GM19238 (cell line): ENCODE measurements around the gene EVA1C.
"Not testable (repeated sequence)": the region's sequence is repeated elsewhere in the genome, so short reads cannot be mapped to it uniquely, and the experiment has no call there.

Source experiments
- DNase-seq: peaks from one replicate; pipeline ENCODE4 v3.0.0; 2011; ENCODE audit warnings: low spot score; ENCODE audit not compliant: insufficient read length

The EVA1C gene

DNA sequence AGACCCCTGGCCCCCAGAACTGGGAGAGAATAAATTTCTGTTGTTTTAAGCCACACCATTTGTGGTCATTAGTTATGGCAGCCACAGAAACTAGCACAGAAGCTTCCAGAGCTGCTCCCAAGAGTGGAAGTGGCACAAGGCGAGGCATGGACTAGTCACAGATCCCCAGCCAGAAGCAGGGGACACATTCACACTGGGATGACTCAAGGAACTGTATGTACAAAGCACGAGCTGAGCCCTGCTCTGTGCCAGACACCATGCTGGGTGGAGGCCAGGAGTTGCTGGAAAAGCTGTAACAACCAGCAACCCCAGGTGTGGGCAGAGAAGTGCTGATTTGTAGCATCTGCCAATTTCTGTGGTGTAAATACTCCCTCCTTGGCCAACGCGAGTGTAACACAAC is 117.2 kb downstream of the EVA1C start:
- DNase-seq, result no peak

DNA sequence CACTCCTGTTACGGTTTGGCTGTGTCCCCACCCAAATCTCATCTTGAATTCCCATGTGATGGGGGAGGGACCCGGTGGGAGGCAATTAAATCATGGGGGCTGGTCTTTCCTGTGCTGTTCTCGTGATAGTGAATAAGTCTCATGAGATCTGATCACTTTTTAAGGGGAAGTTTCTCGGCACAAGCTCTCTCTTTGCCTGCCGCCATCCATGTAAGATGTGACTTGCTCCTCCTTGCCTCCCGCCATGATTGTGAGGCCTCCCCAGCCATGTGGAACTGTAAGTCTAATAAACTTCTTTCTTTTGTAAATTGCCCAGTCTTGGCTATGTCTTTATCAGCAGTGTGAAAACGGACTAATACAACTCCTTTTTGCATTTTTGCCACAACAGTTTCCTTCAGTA is 118.3 kb downstream of the EVA1C start:
- DNase-seq, result not testable (repeated sequence)

DNA sequence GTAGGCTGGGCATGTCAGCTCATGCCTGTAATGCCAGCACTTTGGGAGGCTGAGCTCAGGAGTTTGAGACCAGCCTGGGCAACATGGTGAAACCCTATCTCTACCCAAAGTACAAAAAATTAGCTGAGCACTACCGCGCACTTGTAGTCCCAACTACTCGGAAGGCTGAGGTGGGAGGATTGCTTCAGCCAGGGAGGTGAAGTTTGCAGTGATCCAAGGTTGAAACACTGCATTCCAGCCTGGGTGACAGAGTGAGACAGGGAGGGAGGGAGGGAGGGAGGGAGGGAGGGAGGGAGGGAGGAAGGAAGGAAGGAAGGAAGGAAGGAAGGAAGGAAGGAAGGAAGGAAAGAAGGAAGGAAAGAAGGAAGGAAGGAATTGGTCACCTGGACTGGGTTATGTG is 119.1 kb downstream of the EVA1C start:
- DNase-seq, result not testable (repeated sequence)

DNA sequence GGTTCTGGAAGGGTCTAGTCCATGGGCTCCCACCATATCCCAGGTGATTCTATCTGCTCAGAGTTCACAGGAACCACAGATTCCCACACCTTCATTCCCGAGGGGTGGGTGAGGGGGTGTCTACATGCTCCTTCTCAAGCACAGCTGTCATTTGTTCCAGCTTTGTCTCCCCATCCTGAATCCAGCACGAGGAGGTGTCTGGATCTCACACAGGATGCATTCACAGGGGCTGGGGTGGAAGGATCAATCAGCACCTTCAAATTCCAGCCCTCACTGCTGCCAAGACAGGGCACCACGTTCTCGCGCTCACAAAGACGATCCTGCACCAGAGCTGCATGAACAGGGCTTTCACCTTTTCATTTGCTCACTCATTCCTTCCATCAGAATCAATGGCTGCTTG is 120.1 kb downstream of the EVA1C start:
- no peak for DNase-seq

DNA sequence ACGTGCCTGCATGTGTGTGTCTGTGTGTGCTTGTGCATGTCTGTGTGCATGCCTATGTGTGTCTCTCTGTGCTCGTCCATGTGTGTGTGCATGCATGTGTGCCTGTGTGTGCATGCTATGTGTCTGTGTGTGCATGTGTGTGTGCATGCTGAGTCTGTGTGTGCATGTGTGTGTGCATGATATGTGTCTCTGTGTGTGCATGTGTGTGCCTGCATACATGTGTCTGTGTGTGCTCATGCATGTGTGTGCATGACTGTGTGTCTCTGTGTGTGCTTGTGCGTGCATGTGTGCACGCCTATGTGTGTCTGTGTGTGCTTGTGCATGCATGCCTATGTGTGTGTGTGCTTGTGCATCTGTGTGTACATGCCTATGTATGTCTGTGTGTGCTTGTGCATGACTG is 120.5 kb downstream of the EVA1C start:
- DNase-seq, result no peak

DNA sequence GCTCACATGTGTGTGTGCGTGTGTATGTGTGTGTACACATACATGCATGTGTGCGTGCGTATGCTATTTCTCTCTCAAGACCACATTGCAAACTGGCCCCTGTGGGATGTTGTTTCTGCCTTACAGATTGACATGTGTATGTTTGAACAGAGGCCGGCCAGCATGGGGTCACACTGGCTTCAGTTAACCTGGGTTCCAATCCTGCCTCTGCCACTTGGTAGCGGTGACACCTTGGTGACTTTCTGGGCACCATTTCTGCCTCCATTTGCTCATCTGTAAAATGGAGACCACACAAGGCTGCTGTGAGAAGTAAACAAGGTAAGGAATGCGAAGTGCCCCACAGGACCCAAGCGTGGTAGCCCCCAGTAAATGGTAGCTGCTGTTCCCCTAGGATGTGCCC is 121.1 kb downstream of the EVA1C start:
- no peak for DNase-seq

DNA sequence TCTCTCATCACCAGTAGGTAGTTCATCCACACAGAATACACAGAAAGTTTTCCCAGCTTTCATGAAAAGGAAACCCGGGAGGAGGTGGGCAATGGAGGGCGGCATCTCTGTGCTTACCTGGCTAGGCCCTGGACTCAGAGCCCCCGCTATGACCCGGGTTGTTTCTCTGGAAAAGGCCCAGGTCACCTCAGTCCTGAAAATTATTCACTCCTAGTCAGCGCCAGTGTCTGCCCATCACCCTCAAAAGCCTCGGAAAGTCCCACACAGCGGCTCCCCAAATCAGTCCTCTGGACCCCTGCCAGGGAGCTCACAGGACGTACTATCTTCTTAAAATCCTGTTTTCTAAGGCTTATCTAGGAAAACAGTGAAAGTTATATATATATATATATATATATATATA is 121.6 kb downstream of the EVA1C start:
- DNase-seq, result no peak

DNA sequence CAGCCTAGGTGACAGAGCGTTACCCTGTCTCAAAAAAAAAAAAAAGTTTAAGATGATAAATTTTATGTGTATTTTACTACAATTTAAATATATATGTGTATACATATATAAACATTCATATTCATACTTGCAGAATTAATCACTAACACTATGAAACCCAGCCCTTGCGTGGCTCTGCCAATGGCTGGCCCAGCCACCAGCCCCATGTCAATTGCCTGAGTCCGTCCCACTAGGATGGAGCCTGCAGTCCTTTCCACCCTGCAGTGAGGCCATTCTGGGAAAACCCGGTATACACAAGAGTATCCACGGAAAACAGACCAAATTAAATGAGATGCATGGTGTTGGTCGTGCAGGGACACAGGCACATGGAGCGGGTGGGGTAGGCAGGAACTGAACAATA is 123.1 kb downstream of the EVA1C start:
- DNase-seq, result no peak

DNA sequence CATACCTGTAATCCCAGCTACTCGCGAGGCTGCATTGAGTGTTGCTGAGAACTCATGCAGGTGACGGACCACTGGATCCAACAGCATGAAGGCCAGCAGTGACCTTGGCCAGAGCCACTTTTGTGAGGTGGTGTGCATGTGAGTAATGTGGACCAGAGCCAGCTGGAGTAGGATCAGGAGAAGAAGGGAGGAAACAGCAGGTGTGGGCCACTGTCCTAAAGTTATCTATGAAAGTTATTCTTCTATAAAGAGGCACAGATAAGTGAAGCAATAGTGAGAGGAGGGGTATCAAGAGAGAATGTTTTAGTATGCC is 125.0 kb downstream of the EVA1C start:
- DNase-seq, result no peak

DNA sequence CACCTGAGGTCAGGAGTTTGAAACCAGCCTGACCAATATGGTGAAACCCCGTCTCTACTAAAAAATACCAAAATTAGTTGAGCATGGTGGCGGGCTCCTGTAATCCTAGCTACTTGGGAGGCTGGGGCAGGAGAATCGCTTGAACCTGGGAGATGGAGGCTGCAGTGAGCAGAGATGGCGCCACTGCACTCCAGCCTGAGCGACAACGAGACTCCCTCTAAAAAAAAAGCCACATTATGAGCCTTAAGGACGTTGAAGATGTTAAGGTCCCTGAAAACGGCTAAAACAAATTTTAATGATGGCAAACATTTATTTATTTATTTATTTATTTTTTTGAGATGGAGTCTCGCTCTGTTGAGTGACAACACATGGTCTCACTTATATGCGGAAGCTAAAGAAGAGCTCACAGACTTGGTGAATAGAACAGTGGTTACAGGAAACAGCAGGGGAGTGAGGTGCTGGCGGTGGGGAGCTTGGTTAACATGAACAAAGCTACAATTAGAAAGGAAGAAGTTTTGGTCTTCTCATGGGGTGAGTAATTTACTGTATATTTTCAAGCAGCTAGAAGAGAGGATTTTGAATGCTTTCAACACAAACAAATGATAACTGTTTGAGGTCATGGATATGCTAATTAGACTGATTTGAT is 125.8 kb downstream of the EVA1C start:
- no peak for DNase-seq

DNA sequence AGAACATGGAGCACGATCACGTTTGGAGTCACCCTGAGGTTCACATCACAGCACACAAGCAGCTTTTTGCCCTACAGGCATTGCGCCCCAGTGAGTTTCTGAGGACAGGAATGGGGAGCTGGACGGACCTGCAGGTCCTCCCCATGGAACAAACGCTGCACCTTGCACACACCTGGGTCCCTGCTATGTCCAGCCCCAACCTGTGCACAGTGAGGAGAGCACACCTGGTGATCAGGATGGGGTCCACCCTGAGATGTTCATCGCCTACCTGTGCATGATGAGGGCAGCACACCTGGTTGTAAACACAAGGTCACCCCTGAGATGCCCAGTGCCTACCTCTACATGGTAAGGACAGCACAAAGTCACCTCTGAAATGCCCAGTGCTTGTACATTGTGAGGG is 126.9 kb downstream of the EVA1C start:
- no peak for DNase-seq

DNA sequence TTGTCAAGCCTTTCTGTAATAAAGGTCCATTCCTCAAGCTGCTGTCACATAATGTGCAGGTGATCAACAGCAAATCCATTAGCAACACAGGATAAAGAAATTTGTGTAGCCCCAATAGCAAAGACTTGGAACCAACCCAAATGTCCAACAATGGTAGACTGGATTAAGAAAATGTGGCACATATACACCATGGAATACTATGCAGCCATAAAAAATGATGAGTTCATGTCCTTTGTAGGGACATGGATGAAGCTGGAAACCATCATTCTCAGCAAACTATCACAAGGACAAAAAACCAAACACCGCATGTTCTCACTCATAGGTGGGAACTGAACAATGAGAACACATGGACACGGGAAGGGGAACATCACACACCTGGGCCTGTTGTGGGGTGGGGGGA is 130.6 kb downstream of the EVA1C start:
- DNase-seq, result not testable (repeated sequence)

DNA sequence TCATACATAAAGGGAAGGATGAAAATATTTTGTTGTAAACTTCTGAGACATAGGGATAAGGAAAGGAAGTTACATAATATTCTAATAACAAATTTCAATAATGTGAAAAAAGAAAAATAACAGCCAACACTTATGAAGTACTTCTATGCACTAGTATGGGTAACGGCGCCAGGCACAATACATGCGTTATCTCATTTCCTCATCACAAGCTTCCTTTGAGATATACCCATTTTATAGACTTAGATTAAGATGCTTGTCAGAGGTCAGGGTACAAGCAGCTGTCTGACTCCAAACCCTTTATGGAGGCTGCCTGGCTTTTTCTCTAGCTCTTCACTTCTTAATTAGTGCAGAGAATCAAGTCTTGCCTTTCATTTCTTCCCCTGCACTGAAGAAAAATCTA is 131.5 kb downstream of the EVA1C start:
- DNase-seq, result no peak

DNA sequence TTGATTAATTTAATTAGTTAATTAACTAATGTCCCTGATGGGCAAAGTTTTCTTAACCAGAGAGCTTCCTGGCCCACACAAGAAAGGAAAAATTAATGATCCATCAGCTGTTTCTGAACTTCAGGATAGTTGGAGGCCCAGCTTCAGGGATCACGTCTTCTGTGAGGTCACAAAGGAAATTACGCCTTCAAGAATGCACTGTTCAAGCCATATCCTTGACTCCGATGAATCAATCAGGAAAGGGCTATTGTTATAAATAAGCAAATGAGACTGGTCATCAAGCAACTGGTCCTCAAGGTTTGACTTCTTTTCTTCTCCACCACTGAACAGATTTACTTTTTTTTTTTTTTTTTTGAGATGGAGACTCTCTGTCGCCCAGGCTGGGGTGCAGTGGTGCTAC is 132.2 kb downstream of the EVA1C start:
- no peak for DNase-seq

DNA sequence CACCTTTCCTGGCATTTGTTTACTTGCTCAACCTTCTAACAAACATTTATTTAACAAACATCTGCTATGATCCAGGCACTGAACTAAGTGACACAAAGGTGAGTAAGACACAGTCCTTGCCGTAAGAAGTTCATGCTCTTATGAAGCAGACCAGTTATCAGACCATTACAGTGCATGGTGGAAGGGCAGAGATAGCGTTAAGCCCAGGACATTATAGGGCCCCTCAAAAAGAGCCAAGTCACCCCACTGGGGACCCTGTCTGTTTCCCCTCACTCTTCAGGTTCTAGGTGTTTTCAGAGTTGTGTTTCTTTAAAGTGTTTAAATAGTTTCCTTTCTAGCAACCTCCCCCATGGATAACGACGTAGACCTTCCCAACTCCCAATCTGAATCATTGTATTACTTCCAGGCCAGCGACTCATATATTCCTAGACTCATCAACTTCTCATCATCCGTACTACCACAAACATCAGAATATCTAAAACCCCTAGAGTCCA is 133.5 kb downstream of the EVA1C start:
- no peak for DNase-seq

DNA sequence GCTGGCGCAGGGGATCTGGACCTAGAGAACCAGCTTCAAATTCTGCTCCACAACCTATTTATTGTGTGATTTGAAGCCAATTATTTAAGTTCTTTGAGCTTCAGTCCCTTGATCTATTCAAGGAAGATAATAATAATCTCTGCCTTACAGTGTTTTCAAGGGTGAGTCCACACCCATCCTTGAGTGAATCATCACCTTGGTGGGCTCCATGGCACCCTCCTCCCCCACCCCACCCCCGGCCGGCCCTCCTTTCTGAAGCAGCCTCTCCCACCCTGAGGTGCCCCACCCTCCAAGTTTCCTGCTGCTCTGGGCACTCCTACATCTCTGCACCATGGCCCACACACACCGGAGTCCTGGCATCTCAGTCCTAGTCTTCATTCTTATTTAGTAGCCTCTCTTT is 134.5 kb downstream of the EVA1C start:
- DNase-seq, result no peak

DNA sequence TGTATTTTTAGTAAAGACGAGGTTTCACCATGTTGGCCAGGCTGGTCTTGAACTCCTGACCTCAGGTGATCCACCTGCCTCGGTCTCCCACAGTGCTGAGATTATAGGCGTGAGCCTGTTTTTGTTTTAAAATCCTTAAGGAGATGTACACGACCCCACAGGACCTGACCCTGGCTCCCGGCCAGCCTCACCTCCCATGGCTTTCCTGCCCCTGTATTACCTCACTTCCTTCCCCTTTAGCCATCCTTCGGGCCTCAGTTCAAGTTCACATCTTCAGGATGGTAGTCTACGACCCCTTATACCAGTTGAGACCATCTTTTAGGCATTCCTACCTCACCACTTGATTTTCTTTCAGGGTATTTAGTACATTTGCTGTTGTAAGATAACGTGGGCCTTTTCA is 136.5 kb downstream of the EVA1C start:
- no peak for DNase-seq

DNA sequence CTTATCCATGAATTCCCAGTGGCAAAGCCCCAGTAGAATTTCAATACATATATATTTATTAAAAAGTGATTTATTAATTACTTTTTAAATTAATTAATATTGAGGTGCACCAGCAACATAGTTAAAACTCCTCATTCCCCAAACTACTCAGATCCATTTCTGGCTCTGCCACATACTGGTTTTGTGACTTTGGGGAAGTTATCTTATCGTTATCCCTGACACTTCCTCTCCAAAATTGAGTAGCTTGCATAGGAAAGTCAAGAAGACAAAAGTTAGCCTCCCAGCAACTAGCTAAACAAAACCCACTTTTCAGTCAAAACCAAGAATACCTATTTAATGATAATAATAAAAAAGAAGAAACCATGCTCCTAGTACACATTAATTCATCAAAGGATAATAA is 136.9 kb downstream of the EVA1C start:
- no peak for DNase-seq

DNA sequence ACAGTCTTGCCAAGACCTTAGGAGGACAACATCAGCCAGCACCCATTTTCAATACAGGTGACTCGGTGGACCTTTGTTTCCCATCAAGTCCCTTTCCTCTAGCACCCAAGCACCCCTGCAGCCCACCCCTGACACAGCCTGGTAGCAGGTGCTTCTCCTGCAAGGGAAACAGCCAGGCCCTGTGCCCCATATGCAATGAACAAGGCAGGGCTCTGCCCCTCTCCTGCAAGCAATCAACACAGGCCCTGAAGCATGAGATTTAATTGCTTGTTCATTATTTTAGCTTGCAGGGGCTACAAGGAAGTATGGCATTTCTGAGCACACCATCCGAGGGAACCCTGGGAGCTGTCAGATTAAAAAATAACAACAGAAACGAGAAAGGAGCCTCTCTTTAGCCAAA is 137.4 kb downstream of the EVA1C start:
- no peak for DNase-seq

DNA sequence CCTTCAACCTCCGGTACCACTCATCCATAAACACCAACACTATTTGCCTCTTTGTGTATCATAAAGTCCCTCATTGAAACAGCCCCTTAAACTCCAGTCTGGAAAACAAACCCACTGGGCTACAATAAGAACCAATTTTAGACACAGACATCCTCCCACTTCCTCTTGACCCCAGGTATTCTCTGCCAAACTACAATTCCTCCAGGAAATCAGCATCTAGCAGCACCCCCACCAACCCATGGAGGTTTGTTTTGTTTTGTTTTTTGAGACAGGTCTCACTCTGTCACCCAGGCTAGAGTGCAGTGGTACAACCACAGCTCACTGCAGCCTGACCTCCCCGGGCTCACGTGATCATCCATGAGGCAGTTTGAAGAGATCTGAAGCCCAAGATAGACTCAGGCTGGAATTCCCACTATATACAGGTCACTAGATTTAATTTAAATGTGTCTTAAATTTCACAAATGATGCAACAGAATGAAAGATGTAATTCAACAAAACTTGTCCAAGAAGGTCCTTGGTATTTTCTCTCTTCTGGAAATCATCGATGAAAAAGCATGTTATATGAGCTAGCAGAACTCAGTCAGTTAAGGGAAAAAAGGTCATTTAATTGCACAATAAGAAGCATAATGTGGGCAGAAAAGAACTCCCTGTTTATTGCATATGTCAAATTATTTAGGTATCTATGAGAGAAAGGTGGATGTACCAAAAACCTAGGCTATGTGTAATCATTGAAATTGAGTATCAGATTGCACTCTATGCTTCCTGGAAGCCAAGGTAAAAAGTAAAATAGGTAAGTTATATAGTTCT is 142.5 kb downstream of the EVA1C start:
- DNase-seq, result no peak

DNA sequence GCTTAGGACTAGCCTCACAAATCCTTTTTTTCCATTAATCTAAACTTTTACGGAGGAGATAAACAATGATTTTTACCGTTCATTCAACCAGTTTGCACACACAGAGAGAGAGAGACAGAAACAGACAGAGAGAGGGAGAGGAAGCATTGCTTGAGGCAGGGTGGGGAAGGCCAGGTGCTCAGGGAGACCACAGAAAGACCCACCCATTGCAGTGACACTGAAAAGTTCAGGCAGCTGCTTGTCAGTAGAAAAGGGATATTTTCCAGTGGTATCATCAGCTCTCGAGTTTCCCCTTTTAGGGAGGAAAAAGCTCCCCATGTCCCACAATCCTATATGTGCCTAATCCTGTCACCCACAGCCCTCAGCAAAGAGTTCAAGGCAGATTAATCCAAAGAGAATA is 145.6 kb downstream of the EVA1C start:
- DNase-seq, result no peak

DNA sequence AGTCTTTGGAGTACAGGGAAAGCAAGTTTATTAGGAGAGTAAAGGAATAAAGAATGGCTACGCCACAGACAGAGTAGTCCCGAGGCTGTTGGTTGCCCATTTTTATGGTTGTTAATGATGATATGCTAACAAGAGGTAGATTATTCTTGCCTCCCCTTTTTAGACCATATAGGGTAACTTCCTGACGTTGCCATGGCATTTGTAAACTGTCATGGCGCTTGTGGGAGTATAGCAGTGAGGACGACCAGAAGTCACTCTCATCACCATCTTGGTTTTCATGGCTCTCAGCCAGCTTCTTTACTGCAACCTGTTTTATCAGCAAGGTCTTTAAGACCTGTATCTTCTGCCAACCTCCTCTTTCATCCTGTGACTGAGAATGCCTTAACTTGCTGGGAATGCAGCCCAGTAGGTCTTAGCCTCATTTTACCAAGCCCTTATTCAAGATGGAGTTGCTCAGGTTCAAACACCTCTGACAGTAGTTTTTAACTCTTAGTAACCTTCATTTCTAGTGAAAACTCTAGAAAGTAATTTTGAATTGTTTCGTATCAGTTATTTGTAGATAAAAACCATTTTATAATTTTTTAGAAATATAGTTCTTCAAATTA is 146.6 kb downstream of the EVA1C start:
- DNase-seq, result no peak

DNA sequence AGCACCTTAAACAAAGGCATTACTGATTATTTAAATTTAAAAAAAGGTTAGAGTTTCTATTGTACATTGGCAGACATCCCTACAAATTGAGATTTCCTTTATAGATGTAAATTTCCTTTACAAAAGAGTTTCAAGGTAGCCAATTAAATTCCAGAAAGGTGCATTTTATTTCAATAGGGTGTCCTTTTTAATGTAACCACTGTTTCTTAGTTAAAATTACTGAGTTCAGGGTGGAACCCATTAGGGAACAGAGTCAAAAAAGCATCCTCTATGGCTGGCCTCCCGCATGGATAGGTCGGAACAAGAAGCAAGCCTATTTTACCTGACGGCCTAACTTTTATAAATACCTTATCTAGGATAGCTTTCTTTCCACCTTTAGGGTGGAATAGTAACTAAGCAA is 148.4 kb downstream of the EVA1C start:
- no peak for DNase-seq
